GM10847 (cell line): ENCODE data around the gene HDGFL3.

ENCODE experiments used
- POLR2A ChIP-seq: IDR thresholded peaks from 2 replicates; pipeline ENCODE4 v1.6.1; 2011; ENCODE audit not compliant: insufficient read length; ENCODE audit errors: extremely low read depth

The HDGFL3 gene

DNA sequence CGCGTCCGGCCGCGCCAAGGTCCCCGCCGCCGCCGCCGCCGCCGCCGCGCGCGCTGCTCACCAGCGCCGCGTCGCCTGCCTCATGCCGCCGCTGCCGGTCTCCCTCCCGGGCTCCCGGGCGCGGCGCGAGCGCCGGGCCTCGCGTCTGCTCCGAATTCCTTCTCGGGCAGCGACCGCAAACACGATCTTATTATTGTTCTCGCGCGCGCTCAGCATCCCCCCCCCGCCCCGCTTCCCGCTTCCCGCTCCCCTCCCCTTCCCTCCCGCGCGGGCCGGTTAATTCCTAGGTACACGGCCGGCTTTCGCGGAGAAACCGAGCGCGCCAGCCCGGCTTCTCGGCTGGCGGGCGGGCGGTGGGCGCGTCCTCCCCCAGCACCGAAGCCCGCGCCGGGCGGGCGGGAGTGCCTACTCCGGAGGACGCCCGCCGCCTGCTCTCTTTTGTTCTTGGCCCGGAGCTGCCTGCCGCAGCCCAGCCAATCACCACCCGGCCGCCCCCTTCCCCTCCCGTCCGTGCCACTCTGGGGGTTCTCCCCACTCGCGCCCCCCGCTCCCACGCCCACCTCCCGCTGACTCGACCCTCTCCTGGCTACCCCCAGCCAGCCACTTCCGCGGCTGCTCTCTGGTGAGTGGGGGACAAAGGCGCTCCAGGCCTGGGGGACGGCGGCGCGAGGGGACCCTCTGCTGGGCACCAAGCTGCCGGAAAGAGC lies at the start of gene HDGFL3:
Gene HDGFL3 (minus strand): TSS at position 164 of the 707 bp plus-strand sequence. CDS start 409 bp downstream, outside the sequence.
- no peak for TF ChIP-seq POLR2A

- TF ChIP-seq POLR2A = no peak
Observed at GRCh38 chr15:83250781-83251180, 43.2 kb upstream of the HDGFL3 start.

DNA sequence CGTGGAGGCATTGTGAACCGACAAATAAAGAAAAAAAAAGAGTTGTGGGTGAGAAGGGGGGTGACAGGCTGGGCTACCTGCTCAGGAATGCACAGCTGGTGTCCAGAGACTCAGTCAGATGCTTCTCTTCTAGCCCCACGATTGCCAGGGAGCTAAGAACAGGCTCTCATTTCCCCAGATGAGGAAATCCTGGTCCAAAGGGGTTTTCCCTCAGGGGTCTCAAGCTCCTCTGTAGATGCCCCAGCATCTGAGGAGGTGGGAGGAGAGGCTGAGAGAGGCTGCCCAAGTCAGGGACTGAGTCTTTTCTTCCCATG lies 41.4 kb upstream of the HDGFL3 start:
- no peak for TF ChIP-seq POLR2A

GRCh38 chr15:83248151-83249029 lies 40.8 kb upstream of the HDGFL3 start:
- no peak for TF ChIP-seq POLR2A

DNA sequence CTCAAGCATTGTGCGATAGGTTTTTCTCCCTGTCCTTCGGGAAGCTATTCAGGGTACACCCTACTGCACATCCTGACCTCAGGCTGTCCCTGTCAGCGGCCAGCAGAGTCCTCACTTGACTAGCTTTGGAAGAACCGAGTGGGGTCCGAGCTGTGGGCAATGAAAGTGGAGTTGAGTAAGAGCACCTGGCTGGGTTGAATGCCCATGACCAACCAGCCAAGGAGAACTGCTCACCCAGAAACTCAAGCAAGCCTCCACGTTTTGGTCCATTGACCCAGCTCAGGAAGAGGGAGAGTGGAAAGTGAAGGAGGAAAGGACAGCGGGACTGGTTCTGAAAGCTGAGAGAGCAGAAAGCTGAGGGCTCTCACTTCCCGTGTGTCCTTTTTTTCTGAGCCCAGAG lies 36.0 kb upstream of the HDGFL3 start:
- no peak for TF ChIP-seq POLR2A

DNA sequence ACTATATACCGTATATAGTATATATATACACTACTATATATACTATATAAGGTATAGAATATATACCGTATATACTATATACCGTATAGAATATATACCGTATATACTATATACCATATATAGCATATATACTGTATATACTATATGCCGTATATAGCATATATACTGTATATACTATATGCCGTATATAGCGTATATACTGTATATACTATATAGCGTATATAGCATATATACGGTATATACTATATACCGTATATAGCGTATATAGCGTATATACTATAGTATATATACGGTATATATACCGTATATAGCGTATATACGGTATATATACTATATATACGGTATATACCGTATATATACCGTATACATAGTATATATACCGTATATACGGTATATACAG lies 22.6 kb upstream of the HDGFL3 start:
- TF ChIP-seq POLR2A = no peak

GRCh38 chr15:83225449-83225848 lies 17.8 kb upstream of the HDGFL3 start:
- no peak for TF ChIP-seq POLR2A

DNA sequence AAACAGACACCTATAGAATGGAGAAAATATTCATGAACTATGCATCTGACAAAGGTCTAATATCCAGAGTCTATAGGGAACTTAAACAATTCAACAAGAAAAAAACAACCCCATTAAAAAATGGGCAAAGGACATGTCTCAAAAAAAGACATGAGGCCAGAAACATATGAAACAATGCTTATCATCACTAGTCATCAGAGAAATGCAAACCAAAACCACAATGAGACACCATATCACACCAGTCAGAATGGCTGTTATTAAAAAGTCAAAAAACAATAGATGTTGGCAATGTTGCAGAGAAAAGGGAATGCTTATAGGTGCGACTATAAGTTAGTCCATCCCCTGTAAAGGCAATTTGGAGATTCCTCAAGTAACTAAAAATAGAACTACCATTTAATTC lies 11.4 kb upstream of the HDGFL3 start:
- TF ChIP-seq POLR2A = no peak

DNA sequence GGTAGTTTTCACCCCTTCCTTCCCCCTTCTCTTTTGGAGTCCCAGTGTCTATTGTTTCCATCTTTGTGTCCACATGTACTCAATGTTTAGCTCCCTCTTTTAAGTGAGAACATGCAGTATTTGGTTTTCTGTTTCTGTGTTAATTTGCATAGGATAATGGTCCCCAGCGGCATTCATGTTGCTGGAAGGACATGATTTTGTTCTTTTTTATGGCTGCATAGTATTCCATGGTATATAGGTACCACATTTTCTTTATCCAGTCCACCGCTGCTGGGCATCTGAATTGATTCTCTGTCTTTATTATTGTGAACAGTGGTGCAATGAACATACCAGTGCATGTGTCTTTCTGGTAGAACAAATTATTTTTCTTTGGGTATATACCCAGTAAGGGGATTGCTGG lies 7.7 kb upstream of the HDGFL3 start:
- no peak for TF ChIP-seq POLR2A

- no peak for TF ChIP-seq POLR2A
Observed at GRCh38 chr15:83210619-83211018, 3.0 kb upstream of the HDGFL3 start.

- no peak for TF ChIP-seq POLR2A
Observed at GRCh38 chr15:83209333-83209732, 1.7 kb upstream of the HDGFL3 start.

GRCh38 chr15:83208367-83208661 lies 691 bp upstream of the HDGFL3 start:
- TF ChIP-seq POLR2A = no peak

DNA sequence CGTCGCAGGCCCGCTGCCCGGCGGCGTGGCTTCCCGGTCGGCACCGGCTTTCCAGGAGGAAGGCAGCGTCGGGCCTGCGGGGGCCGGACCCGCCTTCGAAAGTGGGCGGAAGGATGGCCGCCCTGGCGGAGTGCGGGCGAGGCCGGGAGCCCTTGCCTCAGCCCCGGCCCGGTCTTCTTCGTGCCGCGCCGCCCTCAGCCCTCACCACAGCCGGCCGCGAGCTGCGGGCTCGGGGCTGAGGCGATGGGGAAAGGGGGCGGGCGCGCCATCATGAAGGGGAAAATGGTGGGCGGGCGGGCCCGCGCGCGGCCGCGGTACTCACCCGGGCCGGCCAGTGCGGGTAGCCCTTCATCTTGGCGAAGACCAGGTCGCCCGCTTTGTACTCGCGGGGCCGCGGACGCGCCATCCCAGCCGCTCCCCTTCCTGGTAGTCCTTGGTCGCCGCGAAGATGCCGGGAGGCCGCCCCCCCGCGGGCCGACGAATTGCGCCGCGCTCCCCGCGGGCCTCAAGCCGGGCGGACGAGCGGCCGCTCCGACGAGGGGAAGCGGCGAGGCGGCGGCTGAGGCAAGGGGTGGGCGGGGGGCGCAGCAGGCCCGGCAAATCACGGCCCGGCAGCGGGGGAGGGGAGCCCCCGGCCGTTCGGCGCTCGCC lies 489 bp downstream of the HDGFL3 start:
- no peak for TF ChIP-seq POLR2A

GRCh38 chr15:83206526-83207008 lies 1.1 kb downstream of the HDGFL3 start:
- no peak for TF ChIP-seq POLR2A

DNA sequence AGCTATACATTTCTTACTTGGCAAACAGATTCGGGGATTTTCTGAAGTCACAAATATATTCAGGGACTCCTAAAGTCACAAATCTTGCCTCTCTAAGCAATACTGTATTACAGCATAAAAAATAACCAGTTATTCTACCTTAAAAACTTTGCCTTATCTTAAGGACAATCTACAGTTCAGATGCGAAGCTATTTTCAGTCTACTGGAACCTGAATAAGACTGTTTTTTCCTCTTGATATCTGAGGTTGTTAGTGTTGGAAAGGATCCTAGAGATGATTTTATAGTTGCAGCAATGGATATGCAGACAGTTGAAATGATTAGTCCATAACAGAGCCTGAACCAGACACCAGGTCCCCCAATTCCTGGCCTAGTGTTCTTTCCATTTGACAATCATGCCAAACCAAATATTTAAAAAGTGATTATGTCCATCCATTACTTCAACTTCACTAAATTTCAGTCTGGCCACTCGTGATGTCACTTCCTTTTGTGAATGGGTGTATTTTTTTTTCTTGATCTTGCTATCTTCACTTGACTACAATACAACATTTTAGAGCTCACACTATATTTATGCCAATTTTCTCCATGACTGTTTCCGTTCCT lies 1.8 kb downstream of the HDGFL3 start:
- no peak for TF ChIP-seq POLR2A

- no peak for TF ChIP-seq POLR2A
Observed at GRCh38 chr15:83204697-83205096, 2.9 kb downstream of the HDGFL3 start.

DNA sequence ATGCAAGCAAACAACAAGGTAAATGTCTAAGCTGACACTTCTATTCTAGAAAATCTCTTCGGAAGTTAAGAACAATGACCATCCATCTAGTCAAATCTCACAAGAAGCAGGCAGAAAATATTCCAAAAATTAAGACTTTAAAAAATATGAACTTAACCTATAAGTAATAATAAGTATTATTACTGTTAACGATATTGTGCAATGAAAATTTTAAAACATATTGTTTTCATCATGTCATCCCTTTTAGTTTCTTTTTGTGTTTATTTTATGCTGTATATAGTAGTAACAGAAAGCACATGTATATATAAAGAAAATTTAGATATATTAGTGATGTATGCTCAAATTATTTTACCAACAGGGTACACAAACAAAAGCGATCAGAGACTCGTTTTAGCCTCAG lies 4.1 kb downstream of the HDGFL3 start:
- no peak for TF ChIP-seq POLR2A
